NB4 (cell line): ENCODE measurements around the gene LSM3.

ENCODE experiments used
- DNase-seq: peaks from one replicate; pipeline ENCODE4 v3.0.0; 2010; ENCODE audit warnings: low read depth
- H3K4me3 ChIP-seq: one replicate; pipeline ENCODE4 v1.5.1; 2011; ENCODE audit warnings: mild to moderate bottlenecking, low read depth, low read length, moderate library complexity
- CTCF ChIP-seq: IDR thresholded peaks from one replicate; pipeline ENCODE4 v1.5.1; 2012; ENCODE audit warnings: low read depth, low read length
- MAX ChIP-seq: IDR thresholded peaks from 2 replicates; pipeline ENCODE4 v1.6.1; 2011; ENCODE audit warnings: low read depth, low read length
- MYC ChIP-seq: IDR thresholded peaks from 2 replicates; pipeline ENCODE4 v1.6.1; 2011; ENCODE audit warnings: low read depth, low read length
- POLR2A ChIP-seq: IDR thresholded peaks from 2 replicates; pipeline ENCODE4 v1.6.1; 2011; ENCODE audit warnings: mild to moderate bottlenecking; ENCODE audit not compliant: insufficient read length; ENCODE audit errors: extremely low read depth

LSM3 gene

GRCh38 chr3:14132120-14132519 lies 46.5 kb upstream of the LSM3 start:
- H3K4me3 ChIP-seq: no peak overlapping the region
- no peak for TF ChIP-seq CTCF
- TF ChIP-seq MAX: no peak
- no peak for TF ChIP-seq POLR2A
- TF ChIP-seq MYC: no peak
- DNase-seq: no peak

GRCh38 chr3:14132689-14133088 lies 45.9 kb upstream of the LSM3 start:
- DNase-seq: no peak
- TF ChIP-seq POLR2A (no peak), MYC (no peak), MAX (no peak), CTCF (no peak)
- H3K4me3 ChIP-seq: no peak overlapping the region

- no peak overlapping the region for H3K4me3 ChIP-seq
- TF ChIP-seq MAX (no peak), CTCF (no peak), MYC (no peak), POLR2A (no peak)
- DNase-seq: no peak
Measured at GRCh38 chr3:14133188-14133800, 45.3 kb upstream of the LSM3 start.

GRCh38 chr3:14133876-14134275 lies 44.7 kb upstream of the LSM3 start:
- no peak overlapping the region for H3K4me3 ChIP-seq
- TF ChIP-seq POLR2A (no peak), MYC (no peak), CTCF (no peak), MAX (no peak)
- DNase-seq: no peak

- no peak overlapping the region for H3K4me3 ChIP-seq
- DNase-seq: no peak
- no peak for TF ChIP-seq MYC
- TF ChIP-seq CTCF: no peak
- TF ChIP-seq POLR2A: no peak
- no peak for TF ChIP-seq MAX
Measured at GRCh38 chr3:14134291-14134690, 44.3 kb upstream of the LSM3 start.
